ENCODE results near the gene CCDC73. TPM values are rescaled to one million over a fixed set of nuclear protein-coding genes. Genes with fewer than 3 reads are reported as not detected.
"Not testable (repeated sequence)": the region's sequence is repeated elsewhere in the genome, so short reads cannot be mapped to it uniquely, and the experiment has no call there.

Gene CCDC73
- total RNA-seq, 1 donor from 2014 or later = 0.09 TPM

GRCh38 chr11:32751381-32751780 is 43.1 kb downstream of the CCDC73 start:
- Histone ChIP-seq H3K27ac (no peak overlapping the region), H3K4me1 (no peaks in the 10 kb centered on the region), H3K9me3 (peaks cover 3% of the 10 kb centered on the region), H3K36me3 (no peaks in the 10 kb centered on the region), H3K4me3 (no peak overlapping the region), H3K27me3 (ENCODE audit: low read depth) (no peaks in the 10 kb centered on the region)
- ATAC-seq = no peak
- intact Hi-C loops (cut with DNase I) = no loop called here
- no peak for TF ChIP-seq CTCF (IDR thresholded peaks at IDR 0.05)
- no peak for DNase-seq

GRCh38 chr11:32729976-32730375 is 64.5 kb downstream of the CCDC73 start:
- no peak for DNase-seq
- Histone ChIP-seq H3K9me3 (no peaks in the 10 kb centered on the region), H3K27ac (no peak overlapping the region), H3K4me1 (no peaks in the 10 kb centered on the region), H3K36me3 (no peaks in the 10 kb centered on the region), H3K27me3 (ENCODE audit: low read depth) (no peaks in the 10 kb centered on the region), H3K4me3 (no peak overlapping the region)
- intact Hi-C loops (cut with DNase I) = no loop called here
- no peak for ATAC-seq
- no peak for TF ChIP-seq CTCF (IDR thresholded peaks at IDR 0.05)

GRCh38 chr11:32723332-32723731 is 71.1 kb downstream of the CCDC73 start:
- TF ChIP-seq CTCF (IDR thresholded peaks at IDR 0.05) = no peak
- H3K4me1 ChIP-seq = no peaks in the 10 kb centered on the region
- no peak overlapping the region for H3K4me3 ChIP-seq
- no peaks in the 10 kb centered on the region for H3K36me3 ChIP-seq
- no peaks in the 10 kb centered on the region for H3K9me3 ChIP-seq
- DNase-seq = no peak
- ATAC-seq = no peak
- no peaks in the 10 kb centered on the region for H3K27me3 ChIP-seq (ENCODE audit: low read depth)
- H3K27ac ChIP-seq = no peak overlapping the region
- intact Hi-C loops (cut with DNase I) = no loop called here

GRCh38 chr11:32722255-32722654 is 72.2 kb downstream of the CCDC73 start:
- intact Hi-C loops (cut with DNase I) = no loop called here
- Histone ChIP-seq H3K36me3 (no peaks in the 10 kb centered on the region), H3K27ac (no peak overlapping the region), H3K9me3 (no peaks in the 10 kb centered on the region), H3K4me3 (no peak overlapping the region), H3K4me1 (no peaks in the 10 kb centered on the region), H3K27me3 (ENCODE audit: low read depth) (no peaks in the 10 kb centered on the region)
- no peak for TF ChIP-seq CTCF (IDR thresholded peaks at IDR 0.05)
- DNase-seq (no peak), ATAC-seq (no peak)

GRCh38 chr11:32713496-32713895 is 81.0 kb downstream of the CCDC73 start:
- no peaks in the 10 kb centered on the region for H3K36me3 ChIP-seq
- intact Hi-C loops (cut with DNase I) = no loop called here

GRCh38 chr11:32708978-32709377 is 85.5 kb downstream of the CCDC73 start:
- ATAC-seq; H3K9me3 ChIP-seq; intact Hi-C loops (cut with DNase I); H3K27me3 ChIP-seq (ENCODE audit: low read depth); H3K4me3 ChIP-seq; H3K36me3 ChIP-seq; H3K27ac ChIP-seq; DNase-seq; H3K4me1 ChIP-seq: not testable (repeated sequence)

More at GRCh38 chr11:32713496-32713895, 81.0 kb downstream of the CCDC73 start:
- no peaks in the 10 kb centered on the region for H3K9me3 ChIP-seq
- peak; percentile 12 for TF ChIP-seq CTCF (IDR thresholded peaks at IDR 0.05)
- H3K27ac ChIP-seq = no peak overlapping the region
- H3K27me3 ChIP-seq (ENCODE audit: low read depth) = no peaks in the 10 kb centered on the region
- no peak overlapping the region for H3K4me3 ChIP-seq
- no peak for ATAC-seq
- no peak for DNase-seq
- H3K4me1 ChIP-seq = no peaks in the 10 kb centered on the region
